ENCODE data around the gene SAMD4A.

Gene SAMD4A

GRCh38 chr14:54659365-54659764 is 92.4 kb downstream of the SAMD4A start:
- no peak for TF ChIP-seq CTCF (IDR thresholded peaks at IDR 0.05; ENCODE audit: low read depth, low read length)
- H3K4me3 ChIP-seq (replicated peaks in 1 of 2; ENCODE audit: low read depth in 2 of 2, low read length in 2 of 2) = no peak overlapping the region
- no peak for DNase-seq (ENCODE audit: low read depth in 2 of 2)

GRCh38 chr14:54660604-54661111 is 93.7 kb downstream of the SAMD4A start:
- H3K4me3 ChIP-seq (replicated peaks in 1 of 2; ENCODE audit: low read depth in 2 of 2, low read length in 2 of 2) = no peak overlapping the region
- DNase-seq (ENCODE audit: low read depth in 2 of 2) = no peak

GRCh38 chr14:54662491-54663133 is 95.7 kb downstream of the SAMD4A start:
- DNase-seq (ENCODE audit: low read depth in 2 of 2) = no peak
- TF ChIP-seq CTCF (IDR thresholded peaks at IDR 0.05; ENCODE audit: low read depth, low read length) = no peak
- no peak overlapping the region for H3K4me3 ChIP-seq (replicated peaks in 1 of 2; ENCODE audit: low read depth in 2 of 2, low read length in 2 of 2)

More at GRCh38 chr14:54660604-54661111, 93.7 kb downstream of the SAMD4A start:
- no peak for TF ChIP-seq CTCF (IDR thresholded peaks at IDR 0.05; ENCODE audit: low read depth, low read length)

- H3K4me3 ChIP-seq (replicated peaks in 1 of 2; ENCODE audit: low read depth in 2 of 2, low read length in 2 of 2) = no peak overlapping the region
- no peak for DNase-seq (ENCODE audit: low read depth in 2 of 2)
- TF ChIP-seq CTCF (IDR thresholded peaks at IDR 0.05; ENCODE audit: low read depth, low read length) = no peak
Measured at GRCh38 chr14:54664961-54665360, 98.0 kb downstream of the SAMD4A start.

- H3K4me3 ChIP-seq (replicated peaks in 1 of 2; ENCODE audit: low read depth in 2 of 2, low read length in 2 of 2) = no peak overlapping the region
- DNase-seq (ENCODE audit: low read depth in 2 of 2) = no peak
- TF ChIP-seq CTCF (IDR thresholded peaks at IDR 0.05; ENCODE audit: low read depth, low read length) = no peak
Measured at GRCh38 chr14:54665946-54666345, 99.0 kb downstream of the SAMD4A start.

- TF ChIP-seq CTCF (IDR thresholded peaks at IDR 0.05; ENCODE audit: low read depth, low read length) = no peak
- no peak overlapping the region for H3K4me3 ChIP-seq (replicated peaks in 1 of 2; ENCODE audit: low read depth in 2 of 2, low read length in 2 of 2)
- DNase-seq (ENCODE audit: low read depth in 2 of 2) = no peak
Measured at GRCh38 chr14:54667026-54667744, 100.3 kb downstream of the SAMD4A start.
